MM.1S (cell line): ENCODE data around the gene MBP.

Source experiments
- DNase-seq: peaks from one replicate; pipeline ENCODE4 v3.0.0-alpha.2; 2015
- H2AFZ ChIP-seq: fragments of 300-600 bp; sonication (generic); 2 replicates; pipeline ENCODE4 v1.6.0; 2016; ENCODE audit warnings: antibody characterized with exemption, low read length
- H3F3A ChIP-seq: fragments of 300-600 bp; sonication (generic); 2 replicates; pipeline ENCODE4 v1.6.1; 2016; ENCODE audit warnings: mild to moderate bottlenecking, antibody characterized with exemption, low read length, moderate library complexity, mixed read lengths; ENCODE audit not compliant: insufficient read depth
- H3K27ac ChIP-seq: fragments of 300-600 bp; sonication (generic); 2 replicates; pipeline ENCODE4 v1.5.1; 2016; ENCODE audit warnings: mild to moderate bottlenecking, low read length
- H3K27me3 ChIP-seq: fragments of 300-600 bp; sonication (generic); replicated peaks from 2 replicates; pipeline ENCODE4 v1.6.0; 2016; ENCODE audit warnings: low read length; ENCODE audit not compliant: insufficient read depth
- H3K36me3 ChIP-seq: fragments of 300-600 bp; sonication (generic); replicated peaks from 2 replicates; pipeline ENCODE4 v1.6.1; 2016; ENCODE audit warnings: mild to moderate bottlenecking, low read length, mixed read lengths; ENCODE audit not compliant: insufficient read depth
- H3K4me1 ChIP-seq: fragments of 300-600 bp; sonication (generic); 2 replicates; pipeline ENCODE4 v1.6.1; 2016; ENCODE audit warnings: low read length, mixed read lengths
- H3K4me2 ChIP-seq: fragments of 300-600 bp; sonication (generic); 2 replicates; pipeline ENCODE4 v1.6.0; 2016; ENCODE audit warnings: low read depth, low read length
- H3K4me3 ChIP-seq: fragments of 300-600 bp; sonication (generic); 2 replicates; pipeline ENCODE4 v1.5.1; 2016; ENCODE audit warnings: low read length, mixed read lengths
- H3K79me2 ChIP-seq: fragments of 300-600 bp; sonication (generic); 2 replicates; pipeline ENCODE4 v1.6.1; 2016; ENCODE audit warnings: mixed run types, low read length, mixed read lengths
- H3K9ac ChIP-seq: fragments of 300-600 bp; sonication (generic); 2 replicates; pipeline ENCODE4 v1.6.1; 2016; ENCODE audit warnings: low read length, mixed read lengths
- H3K9me2 ChIP-seq: fragments of 300-600 bp; sonication (generic); replicated peaks from 2 replicates; pipeline ENCODE4 v1.6.1; 2016; ENCODE audit warnings: mild to moderate bottlenecking, low read length, mixed read lengths; ENCODE audit not compliant: insufficient read depth
- H3K9me3 ChIP-seq: fragments of 300-600 bp; sonication (generic); replicated peaks from 2 replicates; pipeline ENCODE4 v1.6.1; 2016; ENCODE audit warnings: mild to moderate bottlenecking, low read length, mixed read lengths; ENCODE audit not compliant: insufficient read depth
- H4K20me1 ChIP-seq: fragments of 300-600 bp; sonication (generic); 2 replicates; pipeline ENCODE4 v1.6.1; 2016; ENCODE audit warnings: mild to moderate bottlenecking, low read length, moderate library complexity, mixed read lengths; ENCODE audit not compliant: insufficient read depth
- CTCF ChIP-seq: fragments of 300-600 bp; sonication (generic); IDR thresholded peaks from 2 replicates; pipeline ENCODE4 v1.5.1; 2016; ENCODE audit warnings: antibody characterized with exemption, low read length, mixed read lengths
- EZH2 ChIP-seq: fragments of 300-600 bp; sonication (generic); optimal IDR thresholded peaks from 2 replicates; pipeline ENCODE3; 2017; ENCODE audit warnings: low read depth, mild to moderate bottlenecking, antibody characterized with exemption, low read length, mixed read lengths
- EZH2phosphoT487 ChIP-seq: fragments of 300-600 bp; sonication (generic); IDR thresholded peaks from 2 replicates; pipeline ENCODE4 v1.6.1; 2018; ENCODE audit warnings: antibody characterized with exemption, low read length

MBP gene

GRCh38 chr18:77044866-77045664 lies 87.5 kb downstream of the MBP start:
- Histone ChIP-seq H3K4me2 (no peak overlapping the region), H3K4me1 (no peaks in the 10 kb centered on the region), H3K9ac (no peak overlapping the region), H3K9me2 (no peaks in the 10 kb centered on the region), H3K27me3 (no peaks in the 10 kb centered on the region), H3K79me2 (no peaks in the 10 kb centered on the region), H3K27ac (no peak overlapping the region), H3K36me3 (no peaks in the 10 kb centered on the region), H4K20me1 (no peaks in the 10 kb centered on the region), H2AFZ (no peak overlapping the region), H3F3A (no peaks in the 10 kb centered on the region), H3K4me3 (no peak overlapping the region), H3K9me3 (no peaks in the 10 kb centered on the region)
- no peak for DNase-seq
- no peak for TF ChIP-seq CTCF
- no peak for TF ChIP-seq EZH2phosphoT487
- TF ChIP-seq EZH2: no peak

- TF ChIP-seq EZH2 (no peak), CTCF (no peak), EZH2phosphoT487 (no peak)
- H3K9ac ChIP-seq: no peak overlapping the region
- H3K27me3 ChIP-seq: no peaks in the 10 kb centered on the region
- H3F3A ChIP-seq: no peaks in the 10 kb centered on the region
- H2AFZ ChIP-seq: no peak overlapping the region
- no peaks in the 10 kb centered on the region for H3K9me3 ChIP-seq
- H3K4me2 ChIP-seq: no peak overlapping the region
- no peaks in the 10 kb centered on the region for H3K79me2 ChIP-seq
- H3K9me2 ChIP-seq: no peaks in the 10 kb centered on the region
- no peaks in the 10 kb centered on the region for H3K36me3 ChIP-seq
- no peaks in the 10 kb centered on the region for H3K4me1 ChIP-seq
- no peak overlapping the region for H3K4me3 ChIP-seq
- DNase-seq: no peak
- no peak overlapping the region for H3K27ac ChIP-seq
- H4K20me1 ChIP-seq: no peaks in the 10 kb centered on the region
Measured at GRCh38 chr18:77043541-77044280, 88.9 kb downstream of the MBP start.

- no peak overlapping the region for H3K27ac ChIP-seq
Measured at GRCh38 chr18:77042583-77042982, 90.0 kb downstream of the MBP start.

More at GRCh38 chr18:77042583-77042982, 90.0 kb downstream of the MBP start:
- H2AFZ ChIP-seq: no peak overlapping the region
- no peaks in the 10 kb centered on the region for H3K27me3 ChIP-seq
- no peaks in the 10 kb centered on the region for H4K20me1 ChIP-seq
- H3K4me1 ChIP-seq: no peaks in the 10 kb centered on the region
- H3K4me2 ChIP-seq: no peak overlapping the region
- no peak for TF ChIP-seq EZH2phosphoT487
- TF ChIP-seq CTCF: no peak
- no peak for TF ChIP-seq EZH2
- H3K4me3 ChIP-seq: no peak overlapping the region
- no peak for DNase-seq
- H3K36me3 ChIP-seq: no peaks in the 10 kb centered on the region
- H3K79me2 ChIP-seq: no peaks in the 10 kb centered on the region
- H3K9me2 ChIP-seq: no peaks in the 10 kb centered on the region
- no peaks in the 10 kb centered on the region for H3K9me3 ChIP-seq
- no peak overlapping the region for H3K9ac ChIP-seq
- no peaks in the 10 kb centered on the region for H3F3A ChIP-seq
